Fibroblast of villous mesenchyme (primary cell): ENCODE results near the gene LRRC75A. TPM values are rescaled to one million over a fixed set of nuclear protein-coding genes. Genes with fewer than 3 reads are reported as not detected.
A peak's percentile ranks its signal among the peaks of the same experiment; 100 is the strongest.

Source experiments
- DNase-seq: peaks from one replicate; pipeline ENCODE4 v3.0.0-alpha.2; 2010; ENCODE audit warnings: low read depth
- H3K4me3 ChIP-seq: 2 replicates; pipeline ENCODE4 v1.5.1; 2011; ENCODE audit warnings: low read depth, mild to moderate bottlenecking, low read length
- total RNA-seq: library from RNA; depleted of rRNA; stranded (reverse); fragments of >200 nt; gene quantifications from 2 replicates; pipeline ENCODE4 v1.2.3, GENCODE V29; 2012
- TF ChIP-seq, protein P1 (sequence below): IDR thresholded peaks from 2 replicates; pipeline ENCODE4 v1.5.1; 2012; ENCODE audit warnings: low read depth, mild to moderate bottlenecking, low read length; ENCODE audit not compliant: insufficient read depth

Gene LRRC75A
- total RNA-seq, 1 donor, result 2.6 TPM

DNA sequence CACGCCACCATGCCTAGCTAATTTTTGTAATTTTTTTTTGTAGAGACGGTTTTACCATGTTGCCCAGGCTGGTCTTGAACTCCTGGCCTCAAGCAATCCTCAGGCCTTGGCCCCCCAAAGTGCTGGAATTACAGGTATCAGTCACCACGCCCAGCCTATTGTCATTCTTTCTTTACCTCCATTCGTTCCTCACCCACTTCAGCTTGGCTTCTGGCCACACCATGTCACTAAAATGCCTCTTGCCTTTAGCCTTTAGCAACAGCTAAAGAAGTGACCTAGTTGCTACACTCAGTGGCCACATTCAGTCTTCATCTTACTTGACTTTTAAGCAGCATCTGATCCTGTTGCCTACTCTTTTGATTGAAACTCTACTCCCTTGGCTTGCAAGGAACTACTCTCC is 3.6 kb upstream of the LRRC75A start:
- H3K4me3 ChIP-seq, result no peak overlapping the region
- TF ChIP-seq, protein P1, sequence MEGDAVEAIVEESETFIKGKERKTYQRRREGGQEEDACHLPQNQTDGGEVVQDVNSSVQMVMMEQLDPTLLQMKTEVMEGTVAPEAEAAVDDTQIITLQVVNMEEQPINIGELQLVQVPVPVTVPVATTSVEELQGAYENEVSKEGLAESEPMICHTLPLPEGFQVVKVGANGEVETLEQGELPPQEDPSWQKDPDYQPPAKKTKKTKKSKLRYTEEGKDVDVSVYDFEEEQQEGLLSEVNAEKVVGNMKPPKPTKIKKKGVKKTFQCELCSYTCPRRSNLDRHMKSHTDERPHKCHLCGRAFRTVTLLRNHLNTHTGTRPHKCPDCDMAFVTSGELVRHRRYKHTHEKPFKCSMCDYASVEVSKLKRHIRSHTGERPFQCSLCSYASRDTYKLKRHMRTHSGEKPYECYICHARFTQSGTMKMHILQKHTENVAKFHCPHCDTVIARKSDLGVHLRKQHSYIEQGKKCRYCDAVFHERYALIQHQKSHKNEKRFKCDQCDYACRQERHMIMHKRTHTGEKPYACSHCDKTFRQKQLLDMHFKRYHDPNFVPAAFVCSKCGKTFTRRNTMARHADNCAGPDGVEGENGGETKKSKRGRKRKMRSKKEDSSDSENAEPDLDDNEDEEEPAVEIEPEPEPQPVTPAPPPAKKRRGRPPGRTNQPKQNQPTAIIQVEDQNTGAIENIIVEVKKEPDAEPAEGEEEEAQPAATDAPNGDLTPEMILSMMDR, result no peak
- DNase-seq, result no peak

GRCh38 chr17:16494059-16494458 is 2.1 kb upstream of the LRRC75A start:
- TF ChIP-seq, protein P1, result no peak
- no peak for DNase-seq
- no peak overlapping the region for H3K4me3 ChIP-seq

DNA sequence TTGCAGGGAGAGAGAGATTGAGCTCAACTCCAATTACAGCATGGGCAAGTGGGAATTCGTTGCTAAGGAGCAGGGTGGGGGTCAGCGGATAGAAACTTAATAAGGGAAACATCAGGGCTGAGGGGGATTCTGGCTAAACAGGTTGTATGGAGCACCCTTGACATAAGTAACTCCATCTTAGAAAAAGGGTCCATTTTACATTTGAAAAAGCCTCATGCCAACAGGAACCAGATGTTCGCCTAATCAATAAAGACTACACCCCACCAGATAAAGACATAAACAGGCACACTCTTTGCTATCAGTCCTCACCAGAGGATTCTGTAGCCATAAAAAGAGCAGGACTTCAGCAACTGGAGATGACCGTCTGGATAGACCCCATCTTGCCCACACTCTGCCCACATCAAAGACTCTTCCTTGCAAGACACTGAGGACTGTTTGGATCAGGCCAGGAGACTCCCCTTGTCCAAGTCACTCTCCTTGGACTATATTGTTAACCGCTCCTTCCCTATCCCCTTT is 1.6 kb upstream of the LRRC75A start:
- TF ChIP-seq, protein P1, result no peak
- no peak overlapping the region for H3K4me3 ChIP-seq
- DNase-seq, result no peak

- H3K4me3 ChIP-seq, result peak overlapping the region; percentile 44
Measured at GRCh38 chr17:16492613-16493530, 879 bp upstream of the LRRC75A start.

DNA sequence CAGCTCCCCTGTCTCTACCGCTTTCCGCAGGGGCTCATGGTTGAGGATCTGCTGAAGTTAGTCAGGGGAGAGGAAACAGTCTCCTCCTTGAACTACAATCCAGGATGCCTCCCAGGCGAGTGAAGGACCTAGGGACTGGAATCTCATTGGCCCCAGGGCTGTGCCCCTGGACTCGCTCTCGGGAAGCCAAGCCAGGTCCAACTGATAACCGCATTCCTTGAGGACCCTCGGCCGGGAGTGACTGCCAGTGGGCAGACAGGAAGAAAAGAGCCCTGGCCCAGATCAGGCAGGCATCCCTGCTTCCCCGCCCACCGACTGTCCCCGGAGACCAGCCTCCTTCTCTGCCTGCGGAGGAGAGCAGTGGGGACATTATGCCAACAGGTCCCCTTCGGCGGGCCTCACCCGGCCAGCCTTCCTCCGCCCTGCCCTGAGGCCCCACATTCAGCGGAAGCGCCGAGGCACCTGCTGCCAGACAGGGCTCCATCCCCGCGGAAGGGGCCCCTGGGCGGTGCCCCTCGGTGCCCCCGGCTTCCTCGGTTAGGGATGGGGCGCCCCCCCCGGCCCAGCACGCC is 776 bp downstream of the LRRC75A start:
- DNase-seq, result no peak
- TF ChIP-seq, protein P1, result no peak
- H3K4me3 ChIP-seq, result peak overlapping the region; percentile 57

More at GRCh38 chr17:16492613-16493530, 879 bp upstream of the LRRC75A start:
- no peak for DNase-seq
- TF ChIP-seq, protein P1, result no peak

GRCh38 chr17:16489431-16489830 is 2.6 kb downstream of the LRRC75A start:
- H3K4me3 ChIP-seq, result no peak overlapping the region
- DNase-seq, result no peak
- TF ChIP-seq, protein P1, result no peak
